Dedifferentiated amniotic fluid mesenchymal stem cell (primary cell): Measurements from ENCODE around the gene STEAP3.

Experiments
- DNase-seq: peaks from one replicate; pipeline ENCODE4 v3.0.0-alpha.2; 2016; ENCODE audit errors: extremely low spot score

The STEAP3 gene

DNA sequence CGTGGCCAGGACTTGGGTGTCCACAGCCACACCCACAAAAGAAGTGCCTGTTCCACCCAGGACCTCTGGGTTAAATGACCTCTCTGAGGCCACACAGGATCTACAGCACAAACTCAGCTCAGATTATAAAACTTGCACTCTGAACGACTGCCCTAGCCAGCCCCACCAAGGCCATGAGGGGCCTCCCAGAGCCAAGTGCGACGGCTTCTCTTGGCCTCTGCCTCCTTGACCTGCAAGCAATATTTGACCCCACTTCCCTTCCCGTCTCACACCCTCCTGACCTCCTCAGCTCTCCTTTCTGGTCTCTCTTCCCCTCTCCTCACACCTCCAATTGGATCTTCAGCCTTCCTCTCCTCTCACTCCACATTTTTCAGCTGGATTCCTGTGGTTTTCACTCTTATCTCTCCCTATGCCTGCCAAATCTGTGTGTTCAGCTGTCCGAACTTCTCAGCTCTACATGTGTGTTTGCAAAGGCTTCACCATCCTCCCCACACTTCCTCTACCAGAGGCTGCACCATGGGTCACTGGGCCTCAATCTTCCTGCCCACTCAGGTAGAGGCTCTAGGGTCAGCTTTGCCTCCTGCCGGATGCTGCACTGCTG is 25.3 kb upstream of the STEAP3 start:
- DNase-seq, result peak; percentile 17

- no peak for DNase-seq
These were observed 21.8 kb upstream of the STEAP3 start for GRCh38 chr2:119201815-119202214.

GRCh38 chr2:119202610-119203310 is 20.9 kb upstream of the STEAP3 start:
- DNase-seq, result no peak

GRCh38 chr2:119204525-119204924 is 19.1 kb upstream of the STEAP3 start:
- no peak for DNase-seq

GRCh38 chr2:119205001-119205706 is 18.5 kb upstream of the STEAP3 start:
- DNase-seq, result no peak

GRCh38 chr2:119206201-119206600 is 17.4 kb upstream of the STEAP3 start:
- no peak for DNase-seq

DNA sequence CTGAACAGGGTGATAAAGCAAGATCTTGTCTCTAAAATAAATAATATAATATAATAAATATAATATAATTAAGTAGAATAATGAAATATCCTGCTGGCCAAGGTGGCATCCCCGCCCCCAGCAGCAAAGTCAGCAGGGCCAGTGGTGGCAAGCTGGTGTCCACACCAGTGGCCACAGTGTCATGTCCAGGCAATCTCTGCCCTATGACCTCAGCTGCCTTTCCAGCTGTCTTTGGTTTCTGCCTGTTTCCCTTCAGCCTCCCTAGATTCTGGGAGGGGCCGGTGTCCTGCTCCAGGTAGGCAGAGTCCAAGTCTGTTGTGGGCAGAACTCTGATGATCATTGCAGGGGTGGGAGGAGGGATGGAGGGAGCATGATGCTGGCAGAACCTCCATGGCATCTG is 16.2 kb upstream of the STEAP3 start:
- DNase-seq, result no peak

GRCh38 chr2:119208791-119209203 is 14.8 kb upstream of the STEAP3 start:
- DNase-seq, result no peak

DNA sequence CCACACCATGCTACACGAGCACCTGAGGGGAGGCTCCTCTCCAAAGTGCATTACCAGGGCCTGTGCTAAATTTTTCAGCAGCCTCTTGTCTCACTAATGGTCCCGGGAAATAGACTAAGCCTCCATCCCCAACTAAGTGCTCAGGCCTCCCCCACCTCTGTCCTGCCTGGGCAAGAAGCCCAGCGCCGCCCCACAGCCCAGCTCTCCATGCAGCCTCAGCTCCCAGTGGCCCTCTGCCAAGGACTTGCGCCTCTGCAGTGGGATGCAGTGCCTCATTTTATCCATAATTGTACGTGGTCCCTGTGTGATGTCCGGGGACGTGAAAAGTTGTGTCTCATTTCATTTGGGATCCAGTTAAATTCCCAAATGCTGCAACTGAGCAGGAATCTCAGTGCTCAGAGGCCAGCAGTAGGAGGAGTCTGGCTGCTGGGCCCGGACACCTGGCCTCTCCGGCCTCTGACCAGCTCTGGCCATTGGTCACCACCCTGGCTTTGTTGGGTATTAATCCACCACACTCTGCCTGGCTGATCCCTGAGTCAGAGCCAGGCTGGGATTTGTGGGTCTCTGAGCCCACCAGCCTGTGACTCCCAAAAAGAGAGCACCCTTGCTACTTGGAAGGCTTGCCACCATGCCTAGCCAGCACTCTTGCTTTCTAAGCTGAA is 11.4 kb upstream of the STEAP3 start:
- DNase-seq, result no peak

DNA sequence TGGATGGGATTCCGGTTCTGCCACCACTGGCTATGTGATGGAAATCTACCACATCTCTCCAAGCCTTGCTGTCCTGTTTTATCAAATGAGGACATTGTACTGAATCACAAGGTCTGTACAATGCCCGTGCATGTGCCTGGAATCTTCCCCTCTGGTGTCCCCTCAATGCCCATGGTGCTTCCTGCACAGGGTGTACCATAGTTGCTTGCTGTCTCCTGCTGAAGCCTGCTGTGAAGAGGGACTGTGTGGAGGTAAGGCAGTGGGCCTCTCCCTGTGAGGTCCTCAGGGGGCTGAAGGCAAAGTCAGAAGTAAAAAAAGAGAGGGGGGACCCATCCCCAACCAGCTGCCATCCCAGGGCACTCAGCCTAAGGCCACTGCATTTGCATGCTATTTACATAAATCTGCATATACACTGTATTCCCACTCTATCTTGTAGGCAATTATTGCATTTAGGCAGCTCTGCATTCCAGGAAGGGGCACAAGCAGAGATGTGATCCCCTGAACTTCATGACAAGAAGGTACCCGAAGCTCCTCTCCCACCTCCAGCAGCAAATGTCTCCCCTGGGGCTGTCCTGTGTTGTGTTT is 9.1 kb upstream of the STEAP3 start:
- DNase-seq, result no peak

DNA sequence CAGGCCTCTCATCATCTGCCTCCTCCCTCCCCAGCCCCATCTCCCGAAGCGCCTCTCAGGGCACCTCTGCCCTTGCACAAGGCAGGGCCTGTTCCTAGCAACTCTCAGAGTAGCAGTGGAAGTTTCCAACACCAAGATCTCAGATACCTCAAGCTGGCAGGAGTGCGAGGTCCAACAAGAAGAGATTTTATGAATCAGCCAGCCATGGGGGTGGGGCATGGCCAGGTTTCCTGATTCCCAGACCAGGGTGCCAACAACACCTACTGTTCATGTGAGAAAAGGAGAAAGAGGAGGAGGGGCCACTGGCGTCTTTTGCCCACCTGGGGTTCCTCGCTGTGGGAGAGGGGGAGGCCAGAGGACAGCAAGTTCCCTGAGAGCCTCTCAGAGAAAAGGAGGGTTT is 6.6 kb upstream of the STEAP3 start:
- no peak for DNase-seq

DNA sequence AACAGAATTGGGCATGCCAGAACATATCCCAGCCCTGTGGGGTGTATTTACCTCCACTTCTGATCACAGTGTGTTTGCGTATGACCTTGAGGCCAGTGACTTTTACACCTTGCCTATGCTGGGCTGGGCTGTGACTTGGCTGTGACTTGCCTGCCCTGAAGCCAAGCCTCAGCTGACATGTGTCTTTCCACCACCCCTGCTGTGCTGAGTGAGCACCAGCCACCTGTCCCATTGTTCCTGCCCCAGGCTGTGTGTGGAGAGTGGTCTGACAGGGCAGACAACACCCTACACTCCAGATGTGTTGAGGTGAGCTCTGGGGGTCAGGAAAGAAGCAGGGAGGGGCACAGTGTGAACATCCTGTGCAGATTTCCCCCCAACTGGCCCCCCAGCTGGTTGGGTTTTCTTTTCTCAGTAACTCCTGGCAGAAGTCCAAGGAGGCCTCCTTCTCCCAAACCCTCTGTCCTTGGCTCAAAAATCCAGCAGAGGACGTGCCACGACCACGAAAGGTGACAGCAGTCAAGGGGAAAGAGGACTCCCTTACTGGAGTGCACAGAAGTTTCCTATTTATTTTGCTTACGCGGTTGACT is 5.1 kb upstream of the STEAP3 start:
- DNase-seq, result no peak

DNA sequence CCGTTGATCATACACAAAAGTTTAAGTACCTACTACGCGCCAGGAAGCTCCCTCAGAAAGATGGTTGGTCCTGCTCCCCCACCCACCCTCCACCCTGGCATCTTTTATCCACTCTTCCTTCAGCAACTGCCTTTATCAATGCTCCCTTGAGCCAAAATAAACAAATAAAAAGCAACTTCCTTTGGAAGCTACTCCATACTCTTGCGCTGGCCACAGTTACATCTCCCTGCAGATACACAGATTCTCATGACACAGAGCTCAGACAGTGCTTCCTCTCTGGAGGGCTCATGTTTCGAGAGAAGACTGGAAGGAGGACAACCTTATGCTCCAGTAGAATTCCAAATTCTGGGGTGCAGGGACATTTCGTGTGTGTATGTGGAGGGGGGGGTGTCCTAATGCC is 3.8 kb upstream of the STEAP3 start:
- DNase-seq, result no peak

DNA sequence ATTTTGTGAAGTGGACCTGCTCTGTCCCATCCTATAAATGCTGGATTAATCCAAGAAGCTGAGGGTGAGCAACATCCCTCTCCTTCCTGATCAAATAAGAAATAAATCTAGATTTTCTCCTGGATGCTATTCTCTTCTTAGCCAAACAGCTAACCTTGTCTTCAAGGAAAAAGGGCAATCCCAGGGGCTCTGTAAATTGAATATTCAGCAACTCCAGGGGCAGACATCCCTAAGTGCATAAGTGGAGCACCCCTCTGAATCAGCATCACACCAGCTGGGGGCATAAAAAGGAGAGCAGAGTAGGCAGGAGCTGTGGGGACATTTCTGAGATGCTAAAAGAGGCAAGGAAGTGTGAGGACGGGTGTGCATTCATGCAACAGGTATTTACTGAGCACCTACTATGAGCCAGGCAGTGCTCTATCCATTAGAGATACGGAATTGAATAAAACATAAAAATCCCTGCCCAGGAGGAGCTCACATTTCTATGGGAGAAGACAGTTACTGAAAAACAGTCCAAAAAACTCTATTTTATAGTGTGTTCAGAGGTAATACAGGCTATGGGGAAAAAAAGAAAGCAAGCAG is 2.8 kb upstream of the STEAP3 start:
- no peak for DNase-seq

DNA sequence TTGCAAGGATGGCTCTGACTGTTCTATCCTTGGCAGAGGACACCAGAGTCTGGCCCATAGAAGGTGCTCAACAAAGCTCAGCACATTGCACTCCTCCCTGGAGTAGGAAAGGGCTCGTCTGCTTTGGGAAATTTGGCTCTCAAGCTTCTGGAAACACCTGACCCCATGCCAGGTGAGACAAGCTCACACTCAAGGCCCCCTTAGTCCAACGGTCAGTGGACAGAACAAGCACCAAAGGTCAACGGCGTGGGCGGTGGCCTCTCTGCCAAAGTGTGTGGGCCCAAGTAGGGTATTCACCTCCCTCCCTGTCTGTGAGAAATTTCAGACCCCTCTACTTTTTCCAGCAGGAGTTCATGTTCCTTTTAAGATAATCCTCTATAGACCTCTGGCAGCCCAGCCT is 2.0 kb upstream of the STEAP3 start:
- no peak for DNase-seq

GRCh38 chr2:119222213-119222612 is 1.4 kb upstream of the STEAP3 start:
- no peak for DNase-seq

DNA sequence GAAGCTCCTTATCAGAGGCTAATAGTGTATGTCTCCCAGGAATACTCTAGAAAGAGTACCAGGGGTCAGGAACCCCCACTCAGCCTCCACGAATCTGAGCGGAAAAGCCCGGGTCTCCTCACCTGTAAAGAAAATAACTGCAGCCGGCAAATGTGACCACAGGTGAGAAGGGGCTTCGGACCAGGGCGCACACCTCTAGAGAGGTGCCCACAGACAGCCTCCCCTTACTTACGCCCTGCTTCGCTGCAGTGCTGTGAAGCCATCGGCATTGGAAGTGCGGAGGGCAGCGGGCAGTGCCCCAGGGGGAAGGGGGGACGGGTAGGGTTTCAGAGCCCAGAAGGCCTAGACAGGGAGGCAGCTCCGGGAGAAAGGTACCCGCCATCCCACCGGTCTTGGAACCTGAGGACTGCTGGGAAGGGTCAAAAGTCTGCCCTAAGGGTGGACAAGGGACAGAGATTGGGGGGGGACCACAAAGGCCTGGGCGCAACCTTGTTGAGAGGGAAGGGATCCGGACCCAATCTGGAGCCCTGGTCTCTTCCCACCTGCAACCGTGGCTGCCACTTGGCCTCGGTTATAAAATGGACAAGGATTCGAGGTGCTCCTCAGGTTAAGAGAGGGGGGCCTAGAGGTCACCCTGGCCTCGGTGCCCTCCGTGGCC is 642 bp upstream of the STEAP3 start:
- DNase-seq, result no peak

- no peak for DNase-seq
These were observed 914 bp downstream of the STEAP3 start for GRCh38 chr2:119224391-119225104.

GRCh38 chr2:119225105-119225865 is 1.7 kb downstream of the STEAP3 start:
- DNase-seq, result no peak

- DNase-seq, result no peak
These were observed 2.3 kb downstream of the STEAP3 start for GRCh38 chr2:119225926-119226325.
